WERI-Rb-1 (cell line): ENCODE results near the gene OR1K1.
"Not testable (repeated sequence)": the region's sequence is repeated elsewhere in the genome, so short reads cannot be mapped to it uniquely, and the experiment has no call there.

ENCODE experiments used
- DNase-seq: peaks from one replicate; pipeline ENCODE4 v3.0.0-alpha.2; 2020
- H3K27ac ChIP-seq: fragments of 250-450 bp; sonication (Bioruptor Pico); 2 replicates; pipeline ENCODE4 v1.5.1; 2020; ENCODE audit warnings: mild to moderate bottlenecking, moderate library complexity
- H3K27me3 ChIP-seq: fragments of 250-450 bp; sonication (Bioruptor Pico); 2 replicates; pipeline ENCODE4 v1.5.1; 2021; ENCODE audit warnings: mild to moderate bottlenecking, low read depth, moderate library complexity; ENCODE audit not compliant: insufficient read depth, severe bottlenecking
- H3K36me3 ChIP-seq: fragments of 250-450 bp; sonication (Bioruptor Pico); 2 replicates; pipeline ENCODE4 v1.5.1; 2020; ENCODE audit warnings: mild to moderate bottlenecking, moderate library complexity
- H3K4me3 ChIP-seq: 2 replicates; pipeline ENCODE4 v1.5.1; 2011; ENCODE audit warnings: low read depth, mild to moderate bottlenecking, control low read depth, low read length
- H3K9me3 ChIP-seq: fragments of 250-450 bp; sonication (Bioruptor Pico); 2 replicates; pipeline ENCODE4 v1.5.1; 2021; ENCODE audit warnings: mild to moderate bottlenecking, moderate library complexity; ENCODE audit not compliant: severe bottlenecking
- TF ChIP-seq, protein P1 (sequence below): IDR thresholded peaks from 2 replicates; pipeline ENCODE4 v1.5.1; 2011; ENCODE audit warnings: low read depth, mild to moderate bottlenecking, control low read depth, inconsistent platforms, low read length

Gene OR1K1

DNA sequence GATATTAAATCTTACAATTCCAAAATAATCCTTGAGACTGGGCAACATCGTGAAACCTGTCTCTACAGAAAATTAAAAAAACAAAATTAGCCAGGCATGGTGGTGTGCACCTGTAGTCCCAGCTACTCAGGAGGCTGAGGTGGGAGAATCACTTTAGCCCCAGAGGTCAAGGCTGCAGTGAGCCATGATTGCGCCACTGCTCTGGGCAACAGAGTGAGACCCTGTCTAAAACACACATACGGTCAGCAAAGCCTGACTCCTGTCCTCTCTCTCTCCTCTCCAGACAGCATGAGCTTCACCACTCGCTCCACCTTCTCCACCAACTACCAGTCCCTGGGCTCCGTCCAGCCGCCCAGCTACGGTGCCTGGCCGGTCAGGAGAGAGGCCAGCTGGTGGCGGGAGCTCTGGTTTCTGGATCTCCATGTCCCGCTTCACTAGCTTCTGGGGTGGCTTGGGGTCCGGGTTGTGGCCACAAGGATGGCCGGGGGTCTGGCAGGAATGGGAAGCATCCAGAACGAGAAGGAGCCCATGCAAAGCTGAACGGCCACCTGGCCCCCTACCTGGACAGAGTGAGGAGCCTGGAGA, 37.4 kb downstream of the OR1K1 start:
- H3K27me3 ChIP-seq, result no peaks in the 10 kb centered on the region
- no peaks in the 10 kb centered on the region for H3K36me3 ChIP-seq
- no peaks in the 10 kb centered on the region for H3K9me3 ChIP-seq
- no peak overlapping the region for H3K27ac ChIP-seq
- DNase-seq, result no peak
- H3K4me3 ChIP-seq, result no peak overlapping the region
- TF ChIP-seq, protein P1, sequence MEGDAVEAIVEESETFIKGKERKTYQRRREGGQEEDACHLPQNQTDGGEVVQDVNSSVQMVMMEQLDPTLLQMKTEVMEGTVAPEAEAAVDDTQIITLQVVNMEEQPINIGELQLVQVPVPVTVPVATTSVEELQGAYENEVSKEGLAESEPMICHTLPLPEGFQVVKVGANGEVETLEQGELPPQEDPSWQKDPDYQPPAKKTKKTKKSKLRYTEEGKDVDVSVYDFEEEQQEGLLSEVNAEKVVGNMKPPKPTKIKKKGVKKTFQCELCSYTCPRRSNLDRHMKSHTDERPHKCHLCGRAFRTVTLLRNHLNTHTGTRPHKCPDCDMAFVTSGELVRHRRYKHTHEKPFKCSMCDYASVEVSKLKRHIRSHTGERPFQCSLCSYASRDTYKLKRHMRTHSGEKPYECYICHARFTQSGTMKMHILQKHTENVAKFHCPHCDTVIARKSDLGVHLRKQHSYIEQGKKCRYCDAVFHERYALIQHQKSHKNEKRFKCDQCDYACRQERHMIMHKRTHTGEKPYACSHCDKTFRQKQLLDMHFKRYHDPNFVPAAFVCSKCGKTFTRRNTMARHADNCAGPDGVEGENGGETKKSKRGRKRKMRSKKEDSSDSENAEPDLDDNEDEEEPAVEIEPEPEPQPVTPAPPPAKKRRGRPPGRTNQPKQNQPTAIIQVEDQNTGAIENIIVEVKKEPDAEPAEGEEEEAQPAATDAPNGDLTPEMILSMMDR, result no peak

DNA sequence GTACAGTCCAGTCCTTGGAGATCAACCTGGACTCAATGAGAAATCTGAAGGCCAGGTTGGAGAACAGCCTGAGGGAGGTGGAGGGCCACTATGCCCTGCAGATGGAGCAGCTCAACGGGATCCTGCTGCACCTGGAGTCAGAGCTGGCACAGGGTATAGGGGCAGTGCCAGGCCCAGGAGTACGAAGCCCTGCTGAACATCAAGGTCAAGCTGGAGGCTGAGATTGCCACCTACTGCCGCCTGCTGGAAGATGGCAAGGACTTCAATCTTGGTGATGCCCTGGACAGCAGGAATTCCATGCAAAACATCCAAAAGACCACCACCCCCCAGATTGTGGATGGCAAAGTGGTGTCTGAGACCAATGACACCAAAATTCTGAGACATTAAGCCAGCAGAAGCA, 38.5 kb downstream of the OR1K1 start:
- not testable (repeated sequence) for H3K4me3 ChIP-seq, H3K27ac ChIP-seq, H3K9me3 ChIP-seq, H3K36me3 ChIP-seq, DNase-seq, H3K27me3 ChIP-seq
- TF ChIP-seq, protein P1, result peak; percentile 48

- peaks cover 3% of the 10 kb centered on the region for H3K36me3 ChIP-seq
- H3K4me3 ChIP-seq, result no peak overlapping the region
- DNase-seq, result no peak
- TF ChIP-seq, protein P1, result no peak
- no peak overlapping the region for H3K27ac ChIP-seq
- no peaks in the 10 kb centered on the region for H3K27me3 ChIP-seq
- H3K9me3 ChIP-seq, result no peaks in the 10 kb centered on the region
These were observed 41.6 kb downstream of the OR1K1 start for GRCh38 chr9:122841501-122841900.

GRCh38 chr9:122844137-122844536, 44.2 kb downstream of the OR1K1 start:
- H3K9me3 ChIP-seq, result no peaks in the 10 kb centered on the region

DNA sequence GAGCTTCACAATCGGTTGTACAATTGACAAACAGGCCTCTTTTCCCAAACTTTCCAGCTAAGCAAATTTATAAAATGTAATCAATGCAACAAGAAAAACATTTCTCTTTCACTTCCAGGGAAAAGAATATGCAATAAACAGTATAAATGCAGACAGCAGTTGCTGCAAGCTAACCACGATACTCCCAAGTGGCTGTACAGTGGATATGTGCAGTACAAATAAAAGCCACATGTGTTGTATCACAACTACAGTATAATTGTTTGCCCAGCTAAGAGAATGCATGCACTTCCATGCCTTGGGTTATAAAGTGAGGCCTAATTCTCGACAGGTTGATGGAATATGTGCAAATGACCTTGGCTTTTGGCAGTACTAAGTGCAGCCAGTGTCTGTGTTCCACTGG, 45.2 kb downstream of the OR1K1 start:
- Histone ChIP-seq H3K9me3 (no peaks in the 10 kb centered on the region), H3K27me3 (no peaks in the 10 kb centered on the region), H3K27ac (no peak overlapping the region), H3K36me3 (peaks cover 24% of the 10 kb centered on the region), H3K4me3 (no peak overlapping the region)
- no peak for DNase-seq
- TF ChIP-seq, protein P1, result no peak

More at GRCh38 chr9:122844137-122844536, 44.2 kb downstream of the OR1K1 start:
- TF ChIP-seq, protein P1, result no peak
- H3K4me3 ChIP-seq, result no peak overlapping the region
- peaks cover 16% of the 10 kb centered on the region for H3K36me3 ChIP-seq
- H3K27ac ChIP-seq, result no peak overlapping the region
- DNase-seq, result no peak
- H3K27me3 ChIP-seq, result no peaks in the 10 kb centered on the region

DNA sequence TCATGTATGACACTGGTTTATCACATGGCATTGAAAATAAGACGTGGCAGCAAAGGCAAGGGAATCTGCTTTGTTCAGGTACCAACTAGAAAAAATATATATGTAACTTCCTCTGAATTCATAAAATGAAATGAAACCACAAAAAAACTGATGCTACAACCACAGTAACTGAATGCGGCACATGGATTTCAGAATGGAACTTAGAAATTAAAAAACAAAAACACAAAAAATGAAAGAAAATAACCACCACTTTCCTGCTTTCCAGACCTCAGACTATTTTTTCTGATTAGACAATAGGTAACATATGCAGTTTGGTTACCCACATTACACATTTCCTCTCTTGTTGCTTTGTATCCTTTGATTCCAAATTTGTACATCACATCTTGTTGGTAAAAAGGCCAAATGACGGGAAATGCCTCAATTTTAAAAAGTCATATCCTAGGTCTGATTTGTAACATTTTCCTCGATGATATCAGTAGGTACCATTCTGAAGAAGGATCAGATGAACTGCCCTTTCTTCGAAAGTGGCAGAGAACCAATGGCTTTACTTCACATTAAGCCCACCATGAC, 46.5 kb downstream of the OR1K1 start:
- TF ChIP-seq, protein P1, result no peak
- H3K36me3 ChIP-seq, result peaks cover 37% of the 10 kb centered on the region

More for the DNA sequence above, 46.5 kb downstream of the OR1K1 start:
- no peak for DNase-seq
- H3K27me3 ChIP-seq, result no peaks in the 10 kb centered on the region
- H3K9me3 ChIP-seq, result no peaks in the 10 kb centered on the region
- no peak overlapping the region for H3K4me3 ChIP-seq
- no peak overlapping the region for H3K27ac ChIP-seq
